ENCODE measurements around the gene IMMP2L. TPM values are rescaled to one million over a fixed set of nuclear protein-coding genes. Genes with fewer than 3 reads are reported as not detected.

The IMMP2L gene
- total and polyA plus RNA-seq, 2 of the 13 experiments (the other 11 are each of a cell fraction or from before 2014, with no cell fraction given): 7.8 to 16.9 TPM

DNA sequence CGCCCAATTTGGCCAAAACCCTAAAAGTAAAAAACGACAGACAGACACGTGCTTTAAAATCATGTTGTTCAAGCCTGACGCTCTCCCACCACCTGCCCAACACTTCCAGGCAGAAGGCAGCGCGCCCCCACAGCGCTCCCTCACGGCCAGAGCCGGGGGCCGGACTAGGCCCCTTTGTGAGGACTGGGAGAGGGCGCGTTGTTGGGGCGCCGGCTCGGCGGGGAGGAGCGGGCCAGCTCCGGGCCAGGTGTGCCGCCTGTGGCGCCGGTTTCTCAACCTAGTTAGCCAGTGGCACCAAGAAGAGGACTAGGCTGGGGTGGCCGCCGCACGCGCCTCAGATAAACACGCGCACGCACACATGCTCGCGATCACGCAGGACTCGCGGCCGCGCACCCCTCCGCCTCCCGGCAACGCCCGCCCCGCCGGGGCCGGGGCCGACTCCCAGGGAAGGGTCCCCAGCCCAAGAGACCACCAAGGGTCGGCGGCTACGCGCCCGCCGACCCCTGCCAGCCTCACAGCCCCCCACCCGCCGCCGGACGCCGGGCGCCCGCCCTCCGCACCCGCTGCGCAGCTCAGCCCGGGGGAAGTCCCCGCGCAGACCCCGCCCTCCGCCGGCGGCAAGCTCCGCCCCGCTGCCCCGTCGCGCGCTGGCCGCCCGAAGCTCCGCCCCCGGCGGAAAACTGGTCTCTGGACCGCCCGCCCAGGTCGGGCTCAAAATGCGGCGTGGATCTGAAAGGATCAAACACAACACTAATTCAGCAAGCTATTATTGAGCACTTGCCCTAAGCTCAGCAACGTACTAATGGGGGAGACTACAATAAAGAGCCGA, at the start of gene IMMP2L (continued):
- TF ChIP-seq, protein P1, sequence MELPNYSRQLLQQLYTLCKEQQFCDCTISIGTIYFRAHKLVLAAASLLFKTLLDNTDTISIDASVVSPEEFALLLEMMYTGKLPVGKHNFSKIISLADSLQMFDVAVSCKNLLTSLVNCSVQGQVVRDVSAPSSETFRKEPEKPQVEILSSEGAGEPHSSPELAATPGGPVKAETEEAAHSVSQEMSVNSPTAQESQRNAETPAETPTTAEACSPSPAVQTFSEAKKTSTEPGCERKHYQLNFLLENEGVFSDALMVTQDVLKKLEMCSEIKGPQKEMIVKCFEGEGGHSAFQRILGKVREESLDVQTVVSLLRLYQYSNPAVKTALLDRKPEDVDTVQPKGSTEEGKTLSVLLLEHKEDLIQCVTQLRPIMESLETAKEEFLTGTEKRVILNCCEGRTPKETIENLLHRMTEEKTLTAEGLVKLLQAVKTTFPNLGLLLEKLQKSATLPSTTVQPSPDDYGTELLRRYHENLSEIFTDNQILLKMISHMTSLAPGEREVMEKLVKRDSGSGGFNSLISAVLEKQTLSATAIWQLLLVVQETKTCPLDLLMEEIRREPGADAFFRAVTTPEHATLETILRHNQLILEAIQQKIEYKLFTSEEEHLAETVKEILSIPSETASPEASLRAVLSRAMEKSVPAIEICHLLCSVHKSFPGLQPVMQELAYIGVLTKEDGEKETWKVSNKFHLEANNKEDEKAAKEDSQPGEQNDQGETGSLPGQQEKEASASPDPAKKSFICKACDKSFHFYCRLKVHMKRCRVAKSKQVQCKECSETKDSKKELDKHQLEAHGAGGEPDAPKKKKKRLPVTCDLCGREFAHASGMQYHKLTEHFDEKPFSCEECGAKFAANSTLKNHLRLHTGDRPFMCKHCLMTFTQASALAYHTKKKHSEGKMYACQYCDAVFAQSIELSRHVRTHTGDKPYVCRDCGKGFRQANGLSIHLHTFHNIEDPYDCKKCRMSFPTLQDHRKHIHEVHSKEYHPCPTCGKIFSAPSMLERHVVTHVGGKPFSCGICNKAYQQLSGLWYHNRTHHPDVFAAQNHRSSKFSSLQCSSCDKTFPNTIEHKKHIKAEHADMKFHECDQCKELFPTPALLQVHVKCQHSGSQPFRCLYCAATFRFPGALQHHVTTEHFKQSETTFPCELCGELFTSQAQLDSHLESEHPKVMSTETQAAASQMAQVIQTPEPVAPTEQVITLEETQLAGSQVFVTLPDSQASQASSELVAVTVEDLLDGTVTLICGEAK (IDR thresholded peaks at IDR 0.05): no peak
- TF ChIP-seq, protein P1 (CRISPR knock-in tag; IDR thresholded peaks at IDR 0.05): peak; percentile 62; the same call in 1 of the 2 replicates
- no peak for TF ChIP-seq ZNF569 (CRISPR knock-in tag; IDR thresholded peaks at IDR 0.05; ENCODE audit: borderline replicate concordance)
- TF ChIP-seq, protein P2, sequence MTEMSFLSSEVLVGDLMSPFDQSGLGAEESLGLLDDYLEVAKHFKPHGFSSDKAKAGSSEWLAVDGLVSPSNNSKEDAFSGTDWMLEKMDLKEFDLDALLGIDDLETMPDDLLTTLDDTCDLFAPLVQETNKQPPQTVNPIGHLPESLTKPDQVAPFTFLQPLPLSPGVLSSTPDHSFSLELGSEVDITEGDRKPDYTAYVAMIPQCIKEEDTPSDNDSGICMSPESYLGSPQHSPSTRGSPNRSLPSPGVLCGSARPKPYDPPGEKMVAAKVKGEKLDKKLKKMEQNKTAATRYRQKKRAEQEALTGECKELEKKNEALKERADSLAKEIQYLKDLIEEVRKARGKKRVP (CRISPR knock-in tag; IDR thresholded peaks at IDR 0.05): no peak
- TF ChIP-seq, protein P3, sequence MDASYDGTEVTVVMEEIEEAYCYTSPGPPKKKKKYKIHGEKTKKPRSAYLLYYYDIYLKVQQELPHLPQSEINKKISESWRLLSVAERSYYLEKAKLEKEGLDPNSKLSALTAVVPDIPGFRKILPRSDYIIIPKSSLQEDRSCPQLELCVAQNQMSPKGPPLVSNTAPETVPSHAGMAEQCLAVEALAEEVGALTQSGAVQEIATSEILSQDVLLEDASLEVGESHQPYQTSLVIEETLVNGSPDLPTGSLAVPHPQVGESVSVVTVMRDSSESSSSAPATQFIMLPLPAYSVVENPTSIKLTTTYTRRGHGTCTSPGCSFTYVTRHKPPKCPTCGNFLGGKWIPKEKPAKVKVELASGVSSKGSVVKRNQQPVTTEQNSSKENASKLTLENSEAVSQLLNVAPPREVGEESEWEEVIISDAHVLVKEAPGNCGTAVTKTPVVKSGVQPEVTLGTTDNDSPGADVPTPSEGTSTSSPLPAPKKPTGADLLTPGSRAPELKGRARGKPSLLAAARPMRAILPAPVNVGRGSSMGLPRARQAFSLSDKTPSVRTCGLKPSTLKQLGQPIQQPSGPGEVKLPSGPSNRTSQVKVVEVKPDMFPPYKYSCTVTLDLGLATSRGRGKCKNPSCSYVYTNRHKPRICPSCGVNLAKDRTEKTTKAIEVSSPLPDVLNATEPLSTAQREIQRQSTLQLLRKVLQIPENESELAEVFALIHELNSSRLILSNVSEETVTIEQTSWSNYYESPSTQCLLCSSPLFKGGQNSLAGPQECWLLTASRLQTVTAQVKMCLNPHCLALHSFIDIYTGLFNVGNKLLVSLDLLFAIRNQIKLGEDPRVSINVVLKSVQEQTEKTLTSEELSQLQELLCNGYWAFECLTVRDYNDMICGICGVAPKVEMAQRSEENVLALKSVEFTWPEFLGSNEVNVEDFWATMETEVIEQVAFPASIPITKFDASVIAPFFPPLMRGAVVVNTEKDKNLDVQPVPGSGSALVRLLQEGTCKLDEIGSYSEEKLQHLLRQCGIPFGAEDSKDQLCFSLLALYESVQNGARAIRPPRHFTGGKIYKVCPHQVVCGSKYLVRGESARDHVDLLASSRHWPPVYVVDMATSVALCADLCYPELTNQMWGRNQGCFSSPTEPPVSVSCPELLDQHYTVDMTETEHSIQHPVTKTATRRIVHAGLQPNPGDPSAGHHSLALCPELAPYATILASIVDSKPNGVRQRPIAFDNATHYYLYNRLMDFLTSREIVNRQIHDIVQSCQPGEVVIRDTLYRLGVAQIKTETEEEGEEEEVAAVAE (CRISPR knock-in tag; IDR thresholded peaks at IDR 0.05; ENCODE audit: borderline replicate concordance): no peak; the same call in 1 of the 2 replicates
- no peak for TF ChIP-seq ELF4 (CRISPR knock-in tag; IDR thresholded peaks at IDR 0.05; ENCODE audit: borderline replicate concordance)
- TF ChIP-seq, protein P4, sequence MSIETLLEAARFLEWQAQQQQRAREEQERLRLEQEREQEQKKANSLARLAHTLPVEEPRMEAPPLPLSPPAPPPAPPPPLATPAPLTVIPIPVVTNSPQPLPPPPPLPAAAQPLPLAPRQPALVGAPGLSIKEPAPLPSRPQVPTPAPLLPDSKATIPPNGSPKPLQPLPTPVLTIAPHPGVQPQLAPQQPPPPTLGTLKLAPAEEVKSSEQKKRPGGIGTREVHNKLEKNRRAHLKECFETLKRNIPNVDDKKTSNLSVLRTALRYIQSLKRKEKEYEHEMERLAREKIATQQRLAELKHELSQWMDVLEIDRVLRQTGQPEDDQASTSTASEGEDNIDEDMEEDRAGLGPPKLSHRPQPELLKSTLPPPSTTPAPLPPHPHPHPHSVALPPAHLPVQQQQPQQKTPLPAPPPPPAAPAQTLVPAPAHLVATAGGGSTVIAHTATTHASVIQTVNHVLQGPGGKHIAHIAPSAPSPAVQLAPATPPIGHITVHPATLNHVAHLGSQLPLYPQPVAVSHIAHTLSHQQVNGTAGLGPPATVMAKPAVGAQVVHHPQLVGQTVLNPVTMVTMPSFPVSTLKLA (IDR thresholded peaks at IDR 0.05): no peak; the same call in 1 of the 2 replicates
- no peak for TF ChIP-seq NR2F2 (IDR thresholded peaks at IDR 0.05; ENCODE audit: borderline replicate concordance, low read depth)
- no peak for TF ChIP-seq TEAD2 (CRISPR knock-in tag; IDR thresholded peaks at IDR 0.05)
- TF ChIP-seq PPARG (CRISPR knock-in tag; conservative IDR thresholded peaks at IDR 0.05): no peak
- TF ChIP-seq MXD4 (CRISPR knock-in tag; IDR thresholded peaks at IDR 0.05): peak; percentile 75
- TF ChIP-seq NBN (conservative IDR thresholded peaks at IDR 0.05): no peak

All from HepG2 (cell line).